HG03045 (cell line): ENCODE results near the gene GPC6.

ENCODE experiments used
- ATAC-seq: cut with Tn5 transposase; IDR thresholded peaks from one replicate; pipeline ENCODE4 v1.9.1; 2021; ENCODE audit warnings: mild to moderate bottlenecking, moderate library complexity; ENCODE audit not compliant: unreplicated experiment

The GPC6 gene

DNA sequence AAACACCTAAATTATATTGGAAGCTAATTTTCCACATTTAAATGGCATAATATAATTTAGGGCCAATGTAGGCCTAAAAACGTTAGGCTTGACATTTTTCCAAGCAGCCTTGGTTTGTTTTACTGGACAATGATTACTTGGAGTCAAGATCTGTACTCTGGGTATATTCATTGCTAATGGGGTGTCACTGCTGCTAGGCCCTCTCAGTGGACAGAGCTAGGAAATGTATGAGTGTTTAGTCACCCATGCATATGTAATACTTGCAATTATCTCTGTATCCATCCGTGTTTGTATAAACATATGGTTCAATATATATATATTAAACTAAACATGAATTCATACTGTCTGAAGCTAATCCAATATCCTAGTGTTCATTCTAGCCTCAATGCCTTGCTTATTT, 654.8 kb downstream of the GPC6 start:
- no peak for ATAC-seq

DNA sequence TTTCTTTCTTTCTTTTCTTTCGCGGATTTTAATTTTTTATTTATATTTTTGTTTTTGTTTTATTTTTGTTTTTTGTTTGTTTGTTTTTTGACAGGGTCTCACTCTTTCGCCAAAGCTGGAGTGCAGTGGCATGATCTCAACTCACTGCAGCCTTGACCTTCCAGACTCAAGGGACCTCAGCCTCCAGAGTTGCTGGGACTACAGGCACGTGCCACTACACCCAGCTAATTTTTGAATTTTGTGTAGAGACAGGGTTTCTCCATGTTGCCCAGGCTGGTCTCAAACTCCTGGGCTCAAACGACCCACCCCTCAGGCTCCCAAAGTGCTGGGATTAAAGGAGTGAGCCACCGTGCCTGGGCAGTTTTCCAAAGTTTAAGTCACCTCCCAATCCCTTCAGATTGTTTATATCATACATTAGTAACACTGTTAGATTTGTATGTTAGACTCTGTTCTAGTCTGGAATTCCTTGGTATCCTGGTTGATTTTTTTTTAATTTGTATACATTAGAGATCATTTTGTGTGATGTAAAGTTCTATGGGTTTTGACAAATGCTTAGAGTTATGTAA, 655.6 kb downstream of the GPC6 start:
- ATAC-seq, result no peak

DNA sequence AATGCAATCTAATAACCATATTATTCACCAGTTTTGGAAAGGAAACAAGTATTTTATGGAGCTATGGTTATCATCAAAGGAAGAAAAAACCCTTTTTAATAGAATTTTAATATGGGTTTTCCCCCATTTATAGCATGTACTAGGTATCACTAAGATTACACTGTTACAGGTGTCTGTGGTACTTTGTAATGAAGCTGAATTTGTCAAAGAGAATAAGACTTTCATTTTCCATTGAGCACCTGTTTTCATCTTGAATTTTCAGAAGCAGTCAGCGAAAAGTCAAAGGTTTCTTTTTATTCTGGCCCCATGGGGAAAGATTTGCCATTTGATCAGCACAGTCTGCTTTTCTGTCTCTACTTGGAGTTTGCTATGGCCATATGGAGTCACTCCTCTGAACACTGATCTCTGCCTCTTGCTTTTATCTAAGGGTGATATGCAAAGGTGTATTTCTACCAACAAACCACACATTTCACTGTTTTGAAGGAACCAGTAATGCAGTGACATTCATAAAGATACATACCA, 662.9 kb downstream of the GPC6 start:
- ATAC-seq, result no peak

DNA sequence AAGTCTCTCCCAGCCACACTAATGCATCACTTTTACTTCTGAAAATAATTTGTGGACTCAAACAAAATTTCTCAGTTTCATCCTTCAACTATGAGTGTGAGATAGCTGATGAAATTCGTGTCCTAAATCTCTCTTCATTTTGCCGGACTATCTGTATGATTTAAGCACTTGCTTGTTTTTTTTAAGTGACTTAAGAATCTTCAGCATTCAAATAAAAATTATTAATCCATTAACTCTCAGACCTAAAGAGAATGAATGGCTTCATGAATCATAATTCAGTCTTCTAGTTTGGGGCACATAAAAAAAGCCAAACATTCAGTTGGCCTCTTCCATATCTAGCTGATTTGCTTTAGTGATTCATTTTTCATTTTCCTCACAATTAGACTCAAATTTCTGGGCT, 673.4 kb downstream of the GPC6 start:
- no peak for ATAC-seq

DNA sequence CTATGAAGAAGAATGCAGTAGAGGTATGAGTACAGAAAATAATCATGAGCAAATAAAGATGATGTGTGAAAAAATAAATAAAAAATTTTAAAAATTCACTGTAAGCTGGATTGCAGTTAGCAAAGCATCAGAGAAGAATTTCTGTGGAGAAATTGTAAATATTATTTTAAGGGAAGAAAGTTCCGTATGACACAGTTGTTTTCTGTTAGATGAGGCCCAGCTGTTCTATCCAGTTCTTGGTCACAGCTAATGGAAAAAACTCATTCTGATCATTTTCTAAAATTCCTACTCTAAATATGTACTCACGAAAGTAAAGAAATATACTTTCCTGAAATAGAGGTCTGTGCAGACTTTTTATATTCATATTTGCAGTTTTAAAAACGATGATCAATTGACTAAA, 674.1 kb downstream of the GPC6 start:
- ATAC-seq, result no peak

DNA sequence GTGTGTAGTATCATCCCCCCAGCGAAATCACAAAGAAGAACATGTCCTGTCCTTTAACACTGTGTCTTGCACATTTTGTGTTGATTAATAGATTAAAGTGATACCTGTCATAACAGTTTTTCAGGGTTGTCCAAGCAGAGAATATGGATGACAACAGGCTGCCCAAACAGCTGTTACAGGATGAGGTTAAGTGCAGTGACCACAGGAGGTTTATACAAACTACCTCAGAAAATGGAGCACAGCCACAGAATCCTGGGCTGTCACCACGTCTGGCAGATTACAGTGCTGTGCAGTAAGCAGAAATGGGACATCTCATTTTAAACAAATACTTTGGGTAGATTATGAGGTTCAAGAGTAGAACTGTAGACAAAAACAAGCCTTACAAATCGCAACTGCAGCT, 677.3 kb downstream of the GPC6 start:
- no peak for ATAC-seq

DNA sequence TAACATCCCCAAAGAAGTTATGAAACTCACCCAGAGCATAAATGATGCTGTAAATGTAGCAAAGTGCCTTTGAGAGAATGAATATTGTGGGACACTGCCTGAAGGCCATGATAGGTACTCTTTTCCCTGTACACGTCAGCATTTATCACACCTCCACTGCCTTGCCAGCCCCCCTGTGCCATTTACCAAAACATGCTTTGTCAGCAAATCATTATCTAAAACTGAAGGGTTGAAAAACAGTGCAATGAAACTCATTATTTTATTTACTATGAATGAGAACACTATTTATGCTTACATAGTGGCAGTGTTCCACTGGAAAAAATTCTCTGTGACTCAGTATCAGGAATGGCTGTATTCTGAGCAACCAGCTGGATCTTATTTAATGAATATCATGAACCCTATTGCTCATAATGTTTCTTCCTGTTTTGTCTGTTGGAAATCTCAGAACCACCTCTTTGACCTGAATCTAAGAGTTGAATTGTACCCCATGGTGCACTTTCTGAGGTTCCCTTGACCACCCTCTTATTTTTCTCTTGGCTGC, 688.7 kb downstream of the GPC6 start:
- no peak for ATAC-seq

DNA sequence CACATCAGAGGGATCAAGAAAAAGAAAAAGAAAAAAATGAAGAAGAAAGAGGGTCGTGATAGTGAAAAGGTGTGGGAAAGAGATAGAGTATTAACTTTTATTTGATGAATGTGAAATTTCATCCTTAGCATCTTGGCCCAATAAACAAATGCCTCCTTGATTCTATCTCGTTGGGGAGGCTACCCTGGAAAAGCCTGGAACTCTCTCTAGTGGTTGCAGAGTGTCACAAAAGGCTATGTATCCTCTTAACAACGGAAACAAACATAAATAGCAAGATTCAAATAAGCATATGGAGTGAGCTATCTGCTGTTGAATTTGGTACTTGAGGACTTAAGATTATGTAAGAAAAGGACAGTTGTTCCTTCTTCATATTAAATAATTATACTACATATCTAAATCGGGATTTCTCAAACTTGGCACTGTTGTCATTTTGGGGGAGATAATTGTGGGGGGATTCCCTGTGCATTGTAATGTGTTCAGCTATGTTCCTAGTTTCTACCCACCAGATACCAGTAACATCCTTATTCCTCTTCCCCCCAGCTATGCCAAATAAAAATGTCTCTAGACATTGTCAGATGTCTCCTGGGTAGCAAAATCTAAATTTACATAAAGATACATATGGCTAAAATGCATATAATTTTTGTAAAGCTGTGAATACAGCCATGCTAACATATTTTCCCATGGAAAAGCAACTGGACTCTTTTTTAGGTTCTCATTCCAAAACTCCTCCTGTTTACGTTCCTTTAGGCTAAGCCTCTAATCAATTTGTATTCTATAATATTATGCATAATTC, 695.7 kb downstream of the GPC6 start:
- no peak for ATAC-seq

DNA sequence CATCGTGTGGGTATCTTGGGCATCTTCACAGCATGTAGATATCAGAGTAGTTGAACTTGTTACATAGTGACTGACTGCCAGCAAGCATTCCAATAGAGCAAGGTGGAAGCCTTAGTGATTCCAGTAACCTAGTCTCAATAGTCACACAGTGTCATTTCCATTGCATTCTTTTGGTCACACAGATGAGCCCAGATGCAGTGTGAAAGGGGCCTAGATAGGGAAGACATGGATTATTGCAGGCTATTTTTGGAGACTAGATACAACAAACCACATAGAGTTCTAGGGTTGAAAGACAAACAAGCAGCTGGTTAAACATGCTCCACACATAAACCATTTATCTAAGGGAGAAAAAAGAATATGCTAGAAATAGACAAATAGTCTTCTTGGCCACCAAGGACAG, 699.4 kb downstream of the GPC6 start:
- ATAC-seq, result no peak

DNA sequence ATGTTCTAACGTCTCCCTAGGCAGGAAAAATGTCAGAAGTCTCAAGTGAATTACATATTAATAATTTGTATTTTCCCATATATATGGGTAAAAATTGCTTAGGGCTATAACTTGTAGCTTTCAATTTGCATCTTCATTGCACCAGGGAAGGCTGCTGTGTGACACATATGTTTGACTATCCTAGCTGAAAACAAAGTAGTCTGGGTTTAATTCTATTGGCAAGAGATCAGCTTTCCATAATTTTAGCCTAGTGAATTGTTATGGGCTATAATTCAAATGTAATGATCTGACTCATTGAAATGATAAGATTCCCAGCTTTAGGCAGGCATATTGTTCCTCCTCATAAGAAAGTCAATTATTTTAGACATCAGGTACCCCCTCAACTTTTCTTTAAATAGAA, 699.8 kb downstream of the GPC6 start:
- ATAC-seq, result no peak

DNA sequence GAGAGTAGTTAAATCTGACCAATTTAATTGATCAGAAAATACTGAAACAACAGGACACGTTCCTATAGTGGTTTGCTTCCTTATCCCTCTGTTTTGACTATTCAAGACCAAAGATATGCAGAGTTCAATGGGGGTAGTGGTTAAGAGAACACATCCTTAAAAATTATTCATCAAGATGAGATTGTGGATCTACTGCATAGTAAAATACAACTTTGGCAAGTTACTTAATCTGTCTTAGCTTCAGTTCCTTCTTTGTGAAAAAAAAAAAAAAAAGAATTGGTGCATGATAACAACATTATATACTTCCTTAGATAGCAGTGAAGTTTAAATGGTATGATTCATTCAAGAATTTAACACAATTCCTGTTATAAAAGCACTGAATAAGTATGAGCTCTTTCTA, 700.8 kb downstream of the GPC6 start:
- no peak for ATAC-seq

DNA sequence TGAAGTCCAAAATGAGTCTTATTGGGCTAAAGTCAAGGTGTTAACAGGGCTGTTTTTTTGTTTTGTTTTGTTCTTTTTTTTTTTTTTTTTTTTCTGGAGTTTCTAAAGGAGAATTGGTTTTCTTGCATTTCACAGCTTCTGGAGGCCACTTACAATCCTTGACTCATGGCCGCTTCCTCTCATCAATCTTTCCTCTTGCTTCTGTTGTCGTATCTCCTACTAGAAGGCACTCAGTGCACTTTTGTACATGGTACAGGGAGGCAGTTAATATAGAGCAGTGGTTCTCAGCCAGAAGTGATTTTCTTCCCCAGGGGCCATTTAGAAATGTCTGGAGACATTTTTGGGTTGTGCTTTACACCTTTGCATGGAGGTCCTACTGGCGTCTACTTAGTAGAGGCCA, 706.3 kb downstream of the GPC6 start:
- no peak for ATAC-seq

DNA sequence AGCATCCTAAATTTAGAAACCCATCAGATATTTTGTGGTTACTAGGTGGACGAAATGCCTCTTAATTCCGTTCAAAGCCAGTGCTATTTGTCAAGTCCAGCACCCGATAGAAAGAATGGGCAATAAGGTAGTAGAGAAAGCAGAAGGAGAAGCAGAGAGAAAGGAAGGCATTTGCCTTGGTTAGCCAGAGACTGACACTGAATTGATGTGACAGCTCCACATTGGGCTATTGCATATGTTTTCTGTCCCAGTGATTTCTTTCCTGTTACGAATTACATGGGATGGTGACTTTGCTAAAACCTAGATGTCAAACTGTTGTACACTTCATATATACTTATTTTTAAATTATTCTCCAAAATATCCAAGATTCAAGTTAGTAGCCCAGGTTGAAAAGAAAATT, 710.3 kb downstream of the GPC6 start:
- no peak for ATAC-seq

DNA sequence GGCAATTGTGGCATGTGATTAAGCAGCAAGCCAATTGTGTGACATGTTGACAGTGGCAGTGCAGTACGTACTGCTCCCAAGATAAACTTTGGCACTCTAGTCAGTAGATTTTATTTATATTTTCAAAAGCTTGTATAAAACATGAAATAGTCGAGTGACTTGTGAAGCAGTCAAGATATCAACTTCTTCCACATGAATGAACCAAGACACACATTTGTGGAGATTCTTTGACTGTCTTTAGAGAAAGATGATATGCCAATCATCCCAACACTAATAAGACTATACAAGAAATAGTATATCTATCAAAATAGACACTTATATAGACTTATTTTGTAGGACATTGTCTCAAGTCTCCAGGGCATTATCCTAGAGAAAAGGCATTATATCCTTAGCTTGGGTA, 714.8 kb downstream of the GPC6 start:
- ATAC-seq, result no peak

DNA sequence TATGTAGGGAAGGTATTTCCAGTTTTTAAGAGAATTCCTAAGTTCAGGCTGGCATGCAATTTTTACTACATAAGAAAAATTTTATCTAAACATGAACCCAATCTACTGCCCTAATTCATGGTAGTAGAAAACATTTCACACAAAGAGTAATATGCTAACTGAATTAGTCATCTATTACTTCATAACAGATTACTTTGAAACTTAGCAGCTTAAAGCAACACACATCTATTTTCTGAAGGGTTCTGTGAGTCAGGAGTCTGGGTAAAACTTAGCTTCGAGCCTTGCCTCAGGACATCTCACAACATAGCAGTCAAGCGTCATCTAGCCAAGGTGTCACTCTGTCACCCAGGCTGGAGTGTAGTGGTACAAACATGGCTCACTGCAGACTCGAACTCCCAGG, 715.4 kb downstream of the GPC6 start:
- no peak for ATAC-seq

DNA sequence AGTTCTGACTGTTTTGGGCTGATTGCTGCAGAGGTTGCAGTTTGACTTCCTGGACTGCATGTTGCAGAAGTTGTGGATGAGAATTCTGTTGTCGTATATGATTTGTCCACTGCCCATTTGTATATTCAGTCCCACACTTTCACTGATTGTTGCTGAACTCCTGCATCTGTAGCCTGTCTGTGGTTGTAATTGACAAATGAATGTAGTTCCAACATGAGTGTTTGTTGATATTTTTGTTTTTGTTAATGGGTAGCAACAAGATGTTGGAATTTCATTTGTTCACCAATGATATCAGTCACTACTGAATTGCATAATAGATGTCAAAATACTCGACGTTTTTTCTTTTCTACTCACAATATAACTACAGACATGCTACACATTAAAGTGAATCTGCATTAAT, 719.0 kb downstream of the GPC6 start:
- no peak for ATAC-seq

DNA sequence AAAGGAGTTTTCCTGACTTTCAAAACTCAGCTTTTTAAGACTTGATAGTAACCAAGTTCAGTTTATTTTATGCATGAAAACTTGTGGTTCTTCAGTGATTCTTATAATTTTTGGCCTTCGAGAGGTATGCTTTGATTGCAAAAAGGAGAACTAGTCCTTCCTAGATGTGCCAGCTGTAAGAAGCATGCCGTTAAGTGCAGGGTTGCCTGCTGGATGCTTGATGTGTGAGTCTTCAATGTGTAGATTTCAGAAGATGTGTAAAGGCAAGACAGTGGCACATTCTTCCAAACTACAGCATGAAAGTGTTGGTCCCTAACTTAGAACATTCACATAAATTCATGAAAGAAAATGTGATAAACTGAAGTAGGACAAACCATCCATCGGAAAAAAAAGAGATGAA, 720.4 kb downstream of the GPC6 start:
- no peak for ATAC-seq

DNA sequence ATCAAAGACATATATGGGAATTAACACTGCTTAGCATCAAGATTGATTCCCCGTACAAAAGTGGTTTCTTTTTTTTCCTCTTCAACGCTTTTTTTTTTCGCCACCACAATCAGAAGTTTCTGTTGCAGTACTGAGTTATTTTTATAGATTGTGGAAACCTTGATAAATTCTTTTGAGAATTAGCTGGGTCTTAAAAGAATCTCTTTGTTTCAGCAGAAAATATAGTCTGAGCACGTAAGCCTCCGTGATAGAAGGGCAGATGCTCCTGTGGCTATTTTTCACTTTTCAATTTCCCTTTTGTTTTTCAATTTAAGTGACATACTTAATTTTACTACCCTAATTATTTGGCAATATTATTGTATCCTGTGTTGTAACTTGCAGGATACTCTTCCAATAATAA, 721.0 kb downstream of the GPC6 start:
- no peak for ATAC-seq

DNA sequence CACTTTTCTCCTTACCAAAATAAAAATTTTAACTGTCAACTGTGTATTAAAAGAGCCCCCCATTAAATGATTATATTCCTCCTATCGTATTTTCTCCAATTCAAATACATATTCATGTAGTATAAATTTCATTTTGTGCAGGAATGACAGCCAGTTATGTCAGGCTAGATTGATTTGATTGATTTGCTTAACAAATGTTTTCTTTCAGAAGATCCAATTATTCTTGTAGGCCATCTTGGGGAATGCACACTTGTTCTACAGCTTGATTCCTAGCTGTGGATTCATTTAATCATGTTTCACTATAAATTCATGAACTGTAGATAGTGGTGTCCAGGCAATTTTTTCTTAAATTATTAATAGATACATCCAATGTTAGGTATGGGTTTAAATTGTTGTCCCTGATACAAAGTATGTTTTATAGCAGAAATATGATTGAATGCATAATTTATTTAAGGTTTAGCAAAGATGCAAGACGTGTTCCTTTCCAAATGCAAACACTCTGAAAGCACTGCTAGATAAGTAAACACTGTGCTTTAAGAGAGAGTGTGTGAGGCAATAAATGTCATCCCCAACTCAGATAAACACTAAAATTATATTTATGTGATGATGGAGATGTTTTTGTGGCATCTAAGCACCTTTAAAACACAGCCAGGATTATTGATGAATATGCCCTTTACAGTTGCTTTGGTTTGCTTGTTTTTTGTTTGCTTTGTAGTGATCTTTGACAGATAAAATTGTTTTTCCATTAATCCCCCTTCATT, 721.7 kb downstream of the GPC6 start:
- ATAC-seq, result no peak

DNA sequence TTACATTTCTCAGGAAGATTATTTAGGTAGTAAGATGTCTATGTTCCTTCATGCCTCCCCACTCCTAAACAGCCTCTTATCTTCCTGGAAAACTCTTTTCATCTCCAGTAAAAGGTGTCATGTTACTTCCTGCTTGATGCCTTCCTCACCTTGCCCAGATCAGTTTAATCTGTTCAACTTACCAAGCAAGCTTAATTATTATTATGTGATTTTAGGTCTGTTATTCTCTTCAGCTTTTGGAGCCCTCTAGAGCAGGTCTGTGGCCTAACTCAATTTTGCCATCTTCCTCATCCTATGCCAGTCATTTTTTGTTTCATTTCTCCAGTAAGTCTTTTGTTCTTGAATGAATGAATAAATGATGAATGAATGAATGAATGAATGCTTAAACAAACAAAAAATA, 724.5 kb downstream of the GPC6 start:
- ATAC-seq, result no peak

DNA sequence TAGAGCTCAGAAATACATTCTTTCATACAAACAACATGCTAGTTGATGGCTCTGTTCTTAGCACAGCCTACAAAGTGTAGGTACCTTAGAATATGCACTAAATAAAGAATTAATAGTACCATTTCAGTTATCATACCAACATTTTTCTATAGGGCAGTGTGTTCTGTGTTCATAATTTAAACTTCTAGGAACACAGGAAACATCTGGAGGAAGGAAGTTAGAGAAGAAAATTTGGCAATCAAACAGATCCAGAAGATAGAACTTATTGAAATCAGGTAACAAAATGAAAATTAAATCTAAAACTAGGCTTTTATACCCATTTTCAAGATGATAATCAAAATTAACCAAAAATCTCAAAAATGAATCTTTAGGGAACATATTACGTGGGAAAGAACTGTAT, 725.3 kb downstream of the GPC6 start:
- no peak for ATAC-seq

DNA sequence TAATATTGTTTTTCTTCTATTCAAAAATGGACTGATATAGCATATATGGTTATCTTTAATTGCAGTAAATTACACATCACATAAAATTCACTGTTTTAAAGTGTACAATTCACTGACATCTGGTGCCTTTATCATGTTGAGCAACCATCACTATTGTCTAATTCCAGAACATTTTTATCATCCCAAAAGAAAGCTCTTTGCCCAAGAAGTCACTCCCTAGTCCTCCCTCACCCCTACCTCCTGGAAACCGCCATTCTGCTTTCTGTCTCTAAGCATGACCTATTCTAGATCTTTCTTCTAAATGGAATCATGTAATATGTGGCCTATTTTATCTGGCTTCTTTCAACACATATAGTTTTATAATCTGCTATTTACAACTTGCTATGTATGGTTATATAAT, 727.2 kb downstream of the GPC6 start:
- no peak for ATAC-seq
